NCI-H748 (cell line): Measurements from ENCODE around the gene CHADL.
A peak's percentile ranks its signal among the peaks of the same experiment; 100 is the strongest.

Experiments
- DNase-seq: peaks from one replicate; lab custom pipeline; 2025; ENCODE audit not compliant: unreplicated experiment; lab: John Stamatoyannopoulos, UW

The CHADL gene

DNA sequence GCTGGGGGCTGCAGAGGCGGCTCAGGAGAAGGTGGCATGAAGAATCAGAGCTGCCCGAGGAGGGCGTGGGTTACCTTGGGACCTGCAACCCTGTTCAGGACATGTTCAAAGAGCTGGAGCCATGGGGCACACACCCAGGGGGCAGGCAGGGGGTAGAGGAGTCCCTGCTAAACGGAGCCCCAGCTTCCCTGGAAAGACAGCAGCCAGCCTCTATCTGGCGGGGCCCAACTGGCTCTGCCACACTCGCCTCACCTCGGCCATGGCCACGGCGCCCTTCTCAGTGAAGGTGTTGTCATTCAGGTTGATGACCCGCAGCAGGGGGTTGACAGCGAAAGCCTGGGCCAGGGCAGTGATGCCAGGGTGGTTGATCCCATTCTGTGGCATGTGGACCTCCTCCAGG lies 17.0 kb upstream of the CHADL start:
- no peak for DNase-seq

GRCh38 chr22:41256254-41257253 lies 15.8 kb upstream of the CHADL start:
- no peak for DNase-seq

- no peak for DNase-seq
These were observed 13.5 kb upstream of the CHADL start for GRCh38 chr22:41254230-41254629.

DNA sequence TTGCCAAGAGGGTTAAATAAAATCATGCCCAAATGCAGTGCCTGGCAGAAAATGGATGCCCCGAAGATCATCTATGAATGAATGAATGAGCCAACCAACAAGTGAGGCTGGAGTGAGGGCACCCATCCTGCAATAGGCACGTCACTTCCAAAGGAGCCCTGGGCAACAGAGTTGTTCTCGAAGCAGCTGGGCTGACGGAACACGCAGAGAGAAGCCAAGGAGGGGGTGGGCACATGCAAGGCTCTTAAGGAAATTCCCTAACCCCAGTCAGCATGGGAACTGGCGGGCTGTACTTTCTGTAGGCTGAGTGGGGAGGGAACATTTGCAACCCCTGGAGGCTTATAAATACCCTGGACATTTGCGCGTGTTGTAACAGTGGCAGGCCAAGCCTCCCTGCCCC lies 11.6 kb upstream of the CHADL start:
- no peak for DNase-seq

GRCh38 chr22:41250127-41250526 lies 9.4 kb upstream of the CHADL start:
- no peak for DNase-seq

- DNase-seq, result no peak
These were observed 8.7 kb upstream of the CHADL start for GRCh38 chr22:41249442-41249841.

DNA sequence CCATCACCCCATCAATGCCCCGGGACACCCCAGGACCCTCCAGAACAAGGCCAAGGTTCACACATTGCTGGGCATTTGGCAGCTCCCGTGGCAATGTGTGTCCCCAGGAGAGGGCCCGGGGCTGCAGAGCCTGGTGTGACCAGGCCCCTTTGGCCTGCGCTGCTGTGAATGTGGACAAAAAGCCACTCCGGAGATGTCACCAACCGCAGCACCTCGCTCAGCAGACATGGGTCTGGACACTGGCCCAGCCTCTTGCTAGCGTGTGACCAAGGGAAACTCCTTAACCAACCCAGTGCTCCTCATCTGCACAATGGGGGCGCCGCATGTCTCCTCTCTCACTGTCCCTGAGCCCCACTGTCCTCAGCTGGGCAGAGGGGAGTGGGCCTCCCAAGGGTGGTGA lies 8.0 kb upstream of the CHADL start:
- DNase-seq, result no peak

- no peak for DNase-seq
These were observed 7.6 kb upstream of the CHADL start for GRCh38 chr22:41248314-41248713.

- no peak for DNase-seq
These were observed 7.0 kb upstream of the CHADL start for GRCh38 chr22:41247703-41248102.

- no peak for DNase-seq
These were observed 5.3 kb upstream of the CHADL start for GRCh38 chr22:41245917-41246499.

DNA sequence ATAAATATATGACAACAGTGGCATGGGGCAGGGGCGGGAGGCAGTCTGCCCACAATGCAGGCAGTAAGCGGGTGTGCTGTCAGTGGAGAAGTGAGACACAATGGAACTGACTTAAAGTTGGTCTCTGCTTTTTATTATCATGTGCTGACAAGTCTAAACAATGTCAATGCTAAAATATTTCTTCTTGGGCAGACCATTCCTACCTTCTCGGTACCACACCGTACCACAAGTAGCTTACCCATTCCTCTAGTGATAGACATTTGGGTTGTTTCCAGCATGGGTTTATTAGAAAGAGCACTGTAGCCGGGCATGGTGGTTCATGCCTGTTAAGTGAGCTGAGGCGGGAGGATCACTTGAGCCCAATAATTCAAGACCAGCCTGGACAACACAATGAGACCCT lies 2.6 kb upstream of the CHADL start:
- DNase-seq, result no peak

- no peak for DNase-seq
These were observed 1.8 kb upstream of the CHADL start for GRCh38 chr22:41242396-41243117.

GRCh38 chr22:41241133-41241676 lies 474 bp upstream of the CHADL start:
- no peak for DNase-seq

DNA sequence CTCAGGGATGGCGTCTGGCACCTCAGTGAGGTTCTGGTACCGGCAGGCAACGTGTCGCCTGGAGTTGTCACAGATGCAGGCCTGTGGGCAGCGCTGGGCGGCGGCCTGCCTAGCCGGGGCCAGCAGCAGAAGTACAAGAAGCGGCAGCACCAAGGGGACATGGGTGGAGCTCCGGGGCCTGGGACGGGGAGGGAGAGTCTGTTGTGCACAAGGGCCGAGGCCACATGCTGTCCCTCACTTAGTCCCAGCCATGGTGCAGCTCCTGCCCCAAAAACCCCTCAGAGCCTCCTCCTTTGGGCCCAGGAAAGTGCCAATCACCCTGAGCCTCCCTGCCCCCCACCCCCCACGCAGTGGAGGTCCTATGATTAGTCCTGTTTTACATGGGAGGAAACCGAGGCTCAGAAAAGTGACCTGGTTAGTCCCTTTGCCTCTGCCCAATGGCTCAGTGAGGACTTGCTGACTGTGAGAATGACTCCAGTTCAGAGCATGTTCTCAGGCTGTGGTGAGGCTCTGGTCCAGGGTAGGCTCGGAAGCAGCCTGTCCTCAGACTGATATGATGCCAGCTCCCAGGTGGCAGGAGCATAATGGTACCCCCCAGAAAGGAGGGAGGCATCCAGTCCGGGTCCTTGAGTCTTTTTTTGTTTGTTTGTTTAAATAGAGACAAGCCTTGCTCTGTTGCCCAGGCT lies 1.1 kb downstream of the CHADL start:
- no peak for DNase-seq

- DNase-seq, result no peak
These were observed 1.9 kb downstream of the CHADL start for GRCh38 chr22:41238570-41239442.

GRCh38 chr22:41237707-41238569 lies 2.8 kb downstream of the CHADL start:
- peak; percentile 71 for DNase-seq

DNA sequence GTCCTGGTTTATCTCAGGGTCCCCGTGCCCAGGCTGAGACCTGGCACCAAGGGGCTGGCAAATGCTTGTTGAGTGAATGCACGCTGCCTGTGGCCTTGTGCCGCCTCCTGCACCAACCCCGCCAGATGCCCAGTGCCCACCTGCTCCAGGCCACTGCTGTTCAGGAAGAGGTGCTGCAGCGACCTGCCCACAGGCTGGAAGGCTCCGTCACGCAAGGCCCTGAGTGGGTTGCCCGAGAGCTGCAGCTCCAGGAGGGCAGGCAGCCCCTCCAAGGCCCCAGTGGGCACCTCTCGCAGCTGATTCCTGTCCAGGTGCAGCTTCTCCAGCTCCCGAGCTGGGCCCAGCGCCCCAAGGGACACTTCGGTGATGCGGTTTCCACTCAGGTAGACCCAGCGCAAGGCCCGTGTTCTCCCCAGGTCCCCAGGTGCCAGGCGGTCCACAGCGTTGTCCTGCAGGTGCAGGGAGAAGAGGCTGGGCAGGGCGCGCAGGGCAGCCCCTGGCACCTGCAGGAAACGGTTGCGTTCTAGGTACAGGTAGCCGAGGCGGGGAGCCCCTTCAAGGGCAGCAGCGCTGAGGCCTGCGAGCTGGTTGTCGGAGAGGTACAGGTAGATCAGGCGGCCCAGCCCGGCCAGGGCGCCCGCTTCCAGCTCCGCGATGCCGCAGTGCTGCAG lies 3.6 kb downstream of the CHADL start:
- no peak for DNase-seq
